OCI-LY3 (cell line): Measurements from ENCODE around the gene SEMA6D.

Source experiments
- H2AFZ ChIP-seq: fragments of 200-600, 300-600 bp; shearing (Covaris generic); 2 replicates; pipeline ENCODE4 v1.6.0; 2014; ENCODE audit warnings: antibody characterized with exemption, low read depth, low read length
- H3K27ac ChIP-seq: fragments of 200-600, 300-600 bp; sonication (generic); 2 replicates; pipeline ENCODE4 v1.5.1; 2014; ENCODE audit warnings: mild to moderate bottlenecking, low read length, moderate library complexity, mixed read lengths
- H3K27me3 ChIP-seq: fragments of 200-600, 300-600 bp; sonication (generic); 2 replicates; pipeline ENCODE4 v1.6.1; 2014; ENCODE audit warnings: low read depth, low read length, mixed read lengths
- H3K36me3 ChIP-seq: fragments of 200-600, 300-600 bp; sonication (generic); replicated peaks from 2 replicates; pipeline ENCODE3; 2014; ENCODE audit warnings: low read depth, low read length, mixed read lengths
- H3K4me1 ChIP-seq: fragments of 300-600, 200-600 bp; sonication (generic); 2 replicates; pipeline ENCODE4 v1.6.1; 2014; ENCODE audit warnings: low read length, mixed read lengths
- H3K4me2 ChIP-seq: fragments of 200-600, 300-600 bp; sonication (generic); 2 replicates; pipeline ENCODE4 v1.6.1; 2014; ENCODE audit warnings: low read length, mixed read lengths
- H3K4me3 ChIP-seq: fragments of 300-600, 200-600 bp; sonication (generic); 2 replicates; pipeline ENCODE4 v1.5.1; 2014; ENCODE audit warnings: antibody characterized with exemption, mild to moderate bottlenecking, low read length, moderate library complexity
- H3K79me2 ChIP-seq: fragments of 300-600, 200-600 bp; shearing (Covaris generic); 2 replicates; pipeline ENCODE4 v1.6.1; 2014; ENCODE audit warnings: mild to moderate bottlenecking, low read length, mixed read lengths
- H3K9ac ChIP-seq: fragments of 300-600, 200-600 bp; shearing (Covaris generic); 2 replicates; pipeline ENCODE4 v1.6.0; 2014; ENCODE audit warnings: mild to moderate bottlenecking, low read length, moderate library complexity
- H3K9me3 ChIP-seq: fragments of 200-600, 300-600 bp; shearing (Covaris generic); 2 replicates; pipeline ENCODE4 v1.6.1; 2014; ENCODE audit warnings: low read length, mixed read lengths; ENCODE audit not compliant: insufficient read depth
- H4K20me1 ChIP-seq: fragments of 200-600, 300-600 bp; sonication (generic); 2 replicates; pipeline ENCODE4 v1.6.1; 2016; ENCODE audit warnings: low read length, mixed read lengths; ENCODE audit not compliant: insufficient read depth
- EZH2phosphoT487 ChIP-seq: fragments of 200-600 bp; shearing (Covaris generic); IDR thresholded peaks from 2 replicates; pipeline ENCODE4 v1.6.1; 2018; ENCODE audit warnings: antibody characterized with exemption, mixed run types, low read depth
- TF ChIP-seq, protein P1 (sequence below): fragments of 200-600, 300-600 bp; sonication (generic); IDR thresholded peaks from 2 replicates; pipeline ENCODE4 v1.5.1; 2014; ENCODE audit warnings: antibody characterized with exemption, low read length, low read depth

Gene SEMA6D

GRCh38 chr15:47673232-47673761, 44.0 kb upstream of the SEMA6D start:
- Histone ChIP-seq H4K20me1 (no peaks in the 10 kb centered on the region), H3K4me1 (no peaks in the 10 kb centered on the region), H3K9me3 (no peaks in the 10 kb centered on the region), H3K9ac (no peak overlapping the region), H3K27me3 (peaks cover 13% of the 10 kb centered on the region), H3K36me3 (no peaks in the 10 kb centered on the region), H3K4me2 (no peak overlapping the region), H3K79me2 (no peaks in the 10 kb centered on the region), H2AFZ (no peak overlapping the region), H3K27ac (no peak overlapping the region), H3K4me3 (no peak overlapping the region)
- TF ChIP-seq, protein P1, sequence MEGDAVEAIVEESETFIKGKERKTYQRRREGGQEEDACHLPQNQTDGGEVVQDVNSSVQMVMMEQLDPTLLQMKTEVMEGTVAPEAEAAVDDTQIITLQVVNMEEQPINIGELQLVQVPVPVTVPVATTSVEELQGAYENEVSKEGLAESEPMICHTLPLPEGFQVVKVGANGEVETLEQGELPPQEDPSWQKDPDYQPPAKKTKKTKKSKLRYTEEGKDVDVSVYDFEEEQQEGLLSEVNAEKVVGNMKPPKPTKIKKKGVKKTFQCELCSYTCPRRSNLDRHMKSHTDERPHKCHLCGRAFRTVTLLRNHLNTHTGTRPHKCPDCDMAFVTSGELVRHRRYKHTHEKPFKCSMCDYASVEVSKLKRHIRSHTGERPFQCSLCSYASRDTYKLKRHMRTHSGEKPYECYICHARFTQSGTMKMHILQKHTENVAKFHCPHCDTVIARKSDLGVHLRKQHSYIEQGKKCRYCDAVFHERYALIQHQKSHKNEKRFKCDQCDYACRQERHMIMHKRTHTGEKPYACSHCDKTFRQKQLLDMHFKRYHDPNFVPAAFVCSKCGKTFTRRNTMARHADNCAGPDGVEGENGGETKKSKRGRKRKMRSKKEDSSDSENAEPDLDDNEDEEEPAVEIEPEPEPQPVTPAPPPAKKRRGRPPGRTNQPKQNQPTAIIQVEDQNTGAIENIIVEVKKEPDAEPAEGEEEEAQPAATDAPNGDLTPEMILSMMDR = no peak
- TF ChIP-seq EZH2phosphoT487 = no peak

DNA sequence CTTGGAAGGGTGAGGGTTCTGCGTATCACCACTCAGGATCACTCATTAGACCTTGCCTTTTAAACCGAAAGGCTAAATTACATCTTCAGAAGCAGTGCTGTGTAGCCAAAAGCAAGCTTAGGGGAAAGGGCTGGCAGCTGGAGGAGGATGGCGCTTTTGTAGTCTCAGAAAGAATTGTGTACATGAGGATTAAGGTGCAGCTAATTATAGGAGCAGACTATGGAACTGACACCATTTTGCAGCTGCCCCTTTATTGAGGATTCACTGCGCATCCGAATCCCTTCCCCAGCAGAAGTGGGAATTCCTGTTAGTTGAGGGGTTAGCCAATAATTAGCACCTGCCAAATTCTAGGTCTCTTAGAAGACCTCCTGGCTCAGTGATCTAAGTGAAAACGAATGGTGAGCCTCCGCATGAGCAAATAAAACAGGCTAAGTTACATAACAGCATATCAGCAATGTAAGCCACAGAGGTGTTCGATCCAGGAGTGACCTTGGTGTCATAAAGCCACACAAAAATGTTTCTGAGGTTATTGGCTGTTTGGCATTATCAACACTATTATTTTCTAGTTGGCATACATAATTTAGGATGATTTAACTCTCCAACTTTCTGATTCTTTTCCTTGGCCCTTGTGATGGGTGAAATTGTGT, 42.6 kb upstream of the SEMA6D start:
- H3K4me3 ChIP-seq = no peak overlapping the region
- no peaks in the 10 kb centered on the region for H3K79me2 ChIP-seq
- H4K20me1 ChIP-seq = no peaks in the 10 kb centered on the region
- no peaks in the 10 kb centered on the region for H3K4me1 ChIP-seq
- H3K27ac ChIP-seq = no peak overlapping the region
- TF ChIP-seq, protein P1 = no peak
- no peak for TF ChIP-seq EZH2phosphoT487
- no peak overlapping the region for H3K9ac ChIP-seq
- H3K36me3 ChIP-seq = no peaks in the 10 kb centered on the region
- peaks cover 13% of the 10 kb centered on the region for H3K27me3 ChIP-seq
- no peaks in the 10 kb centered on the region for H3K9me3 ChIP-seq
- H3K4me2 ChIP-seq = no peak overlapping the region
- H2AFZ ChIP-seq = no peak overlapping the region

- Histone ChIP-seq H3K4me3 (no peak overlapping the region), H3K9me3 (no peaks in the 10 kb centered on the region), H3K9ac (no peak overlapping the region), H4K20me1 (no peaks in the 10 kb centered on the region), H3K27ac (no peak overlapping the region), H3K4me2 (no peak overlapping the region), H3K27me3 (peaks cover 13% of the 10 kb centered on the region), H3K79me2 (no peaks in the 10 kb centered on the region), H2AFZ (no peak overlapping the region), H3K4me1 (no peaks in the 10 kb centered on the region), H3K36me3 (no peaks in the 10 kb centered on the region)
- no peak for TF ChIP-seq EZH2phosphoT487
- TF ChIP-seq, protein P1 = no peak
These were observed 41.6 kb upstream of the SEMA6D start for GRCh38 chr15:47675735-47676134.

- TF ChIP-seq, protein P1 = no peak
- no peak for TF ChIP-seq EZH2phosphoT487
- H3K79me2 ChIP-seq = no peaks in the 10 kb centered on the region
- H4K20me1 ChIP-seq = no peaks in the 10 kb centered on the region
- H3K4me2 ChIP-seq = no peak overlapping the region
- peaks cover 4% of the 10 kb centered on the region; the same call in 1 of the 2 replicates for H3K27me3 ChIP-seq
- no peak overlapping the region for H3K9ac ChIP-seq
- H3K36me3 ChIP-seq = no peaks in the 10 kb centered on the region
- H3K9me3 ChIP-seq = no peaks in the 10 kb centered on the region
- H3K4me3 ChIP-seq = no peak overlapping the region
- no peaks in the 10 kb centered on the region for H3K4me1 ChIP-seq
- no peak overlapping the region for H2AFZ ChIP-seq
- no peak overlapping the region for H3K27ac ChIP-seq
These were observed 39.3 kb upstream of the SEMA6D start for GRCh38 chr15:47678040-47678439.
